GM12872 (cell line): ENCODE data around the gene EVI5L.

Experiments used
- TF ChIP-seq, protein P1 (sequence below): IDR thresholded peaks from 3 replicates; pipeline ENCODE4 v1.5.1; 2011; ENCODE audit warnings: low read depth, mild to moderate bottlenecking, low read length, moderate library complexity; ENCODE audit not compliant: insufficient read depth

Gene EVI5L

DNA sequence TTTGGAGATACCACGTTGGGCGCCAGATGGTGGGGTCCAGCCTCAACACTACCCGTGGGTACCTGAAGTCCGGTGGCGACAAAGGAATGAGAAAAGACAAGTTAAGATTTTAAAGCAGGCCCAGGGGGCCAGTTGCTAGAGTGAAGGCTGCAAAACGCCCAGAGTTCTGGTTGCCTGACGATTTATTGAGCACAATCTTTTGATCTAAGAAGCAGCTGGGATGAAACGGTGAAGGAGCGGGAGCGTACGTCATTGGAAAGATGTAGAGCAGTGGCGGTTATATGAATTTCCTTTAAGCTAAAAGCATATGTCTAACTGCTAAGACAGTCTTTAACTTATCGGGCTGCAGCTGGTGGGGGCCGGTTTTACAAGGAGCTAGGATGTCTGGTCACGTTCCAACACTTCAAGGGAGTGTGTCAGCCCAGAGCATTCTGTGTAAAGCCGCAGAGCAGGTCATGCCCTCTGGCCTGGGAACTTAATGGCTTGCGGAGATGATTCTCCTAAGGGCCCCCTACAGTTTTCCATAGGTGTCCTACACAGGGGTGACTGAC lies 28.9 kb upstream of the EVI5L start:
- TF ChIP-seq, protein P1, sequence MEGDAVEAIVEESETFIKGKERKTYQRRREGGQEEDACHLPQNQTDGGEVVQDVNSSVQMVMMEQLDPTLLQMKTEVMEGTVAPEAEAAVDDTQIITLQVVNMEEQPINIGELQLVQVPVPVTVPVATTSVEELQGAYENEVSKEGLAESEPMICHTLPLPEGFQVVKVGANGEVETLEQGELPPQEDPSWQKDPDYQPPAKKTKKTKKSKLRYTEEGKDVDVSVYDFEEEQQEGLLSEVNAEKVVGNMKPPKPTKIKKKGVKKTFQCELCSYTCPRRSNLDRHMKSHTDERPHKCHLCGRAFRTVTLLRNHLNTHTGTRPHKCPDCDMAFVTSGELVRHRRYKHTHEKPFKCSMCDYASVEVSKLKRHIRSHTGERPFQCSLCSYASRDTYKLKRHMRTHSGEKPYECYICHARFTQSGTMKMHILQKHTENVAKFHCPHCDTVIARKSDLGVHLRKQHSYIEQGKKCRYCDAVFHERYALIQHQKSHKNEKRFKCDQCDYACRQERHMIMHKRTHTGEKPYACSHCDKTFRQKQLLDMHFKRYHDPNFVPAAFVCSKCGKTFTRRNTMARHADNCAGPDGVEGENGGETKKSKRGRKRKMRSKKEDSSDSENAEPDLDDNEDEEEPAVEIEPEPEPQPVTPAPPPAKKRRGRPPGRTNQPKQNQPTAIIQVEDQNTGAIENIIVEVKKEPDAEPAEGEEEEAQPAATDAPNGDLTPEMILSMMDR: no peak

- TF ChIP-seq, protein P1: no peak
These were observed 23.8 kb upstream of the EVI5L start for GRCh38 chr19:7806234-7806633.

DNA sequence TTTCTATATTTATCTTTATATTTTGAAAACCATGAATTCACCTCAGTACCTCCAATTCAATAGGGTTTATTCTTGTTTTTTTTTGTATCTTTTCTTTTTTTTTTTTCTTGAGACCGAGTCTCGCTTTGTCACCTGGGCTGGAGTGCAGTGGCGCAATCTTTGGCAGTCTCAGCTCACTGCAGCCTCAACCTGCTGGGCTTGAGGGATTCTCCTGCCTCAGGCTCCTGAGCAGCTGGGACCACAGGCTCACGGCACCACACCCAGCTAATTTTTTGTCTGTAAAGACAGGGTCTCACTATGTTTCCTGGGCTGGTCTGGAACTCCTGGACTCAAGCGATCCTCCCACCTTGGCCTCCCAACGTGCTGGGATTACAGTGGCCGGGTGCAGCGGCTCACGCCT lies 23.1 kb upstream of the EVI5L start:
- TF ChIP-seq, protein P1: no peak

DNA sequence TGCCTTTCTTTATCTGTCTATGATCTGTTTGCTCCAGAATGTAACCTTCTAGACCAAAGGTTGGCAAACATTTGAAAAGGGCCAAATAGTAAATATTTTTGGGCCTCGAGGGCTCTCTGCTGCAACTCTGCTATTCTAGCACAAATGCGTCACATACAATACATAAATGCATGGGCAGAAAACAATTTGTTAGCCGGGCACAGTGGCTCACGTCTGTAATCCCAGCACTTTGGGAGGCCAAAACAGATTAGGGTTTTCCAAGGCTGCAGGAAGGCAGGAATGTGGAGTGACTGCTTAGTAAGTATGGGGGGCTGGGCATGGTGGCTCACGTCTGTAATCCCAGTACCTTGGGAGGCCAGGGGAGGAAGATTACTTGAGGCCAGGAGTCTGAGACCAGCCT lies 21.9 kb upstream of the EVI5L start:
- TF ChIP-seq, protein P1: no peak

- TF ChIP-seq, protein P1: no peak
These were observed 18.0 kb upstream of the EVI5L start for GRCh38 chr19:7811989-7812388.

DNA sequence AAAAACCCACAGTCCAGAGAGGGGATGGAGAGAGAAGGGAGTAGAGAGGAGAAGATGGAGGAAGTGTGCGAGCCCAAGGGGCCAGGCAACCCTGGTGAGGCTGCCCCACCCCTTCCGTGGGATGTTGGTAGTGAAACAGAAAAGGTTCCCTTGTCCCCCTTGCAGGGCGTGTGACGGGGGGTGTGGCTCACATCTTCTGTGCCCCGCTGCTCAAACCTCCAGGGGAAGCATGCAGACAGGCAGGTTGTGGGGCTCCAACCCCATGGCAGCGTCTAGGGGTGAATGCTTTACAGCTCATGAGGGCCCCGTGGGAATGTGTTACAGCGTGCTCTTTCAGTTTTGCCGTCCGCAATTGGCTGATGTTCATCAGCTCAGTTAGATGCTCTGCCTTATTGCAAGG lies 14.7 kb upstream of the EVI5L start:
- TF ChIP-seq, protein P1: no peak

DNA sequence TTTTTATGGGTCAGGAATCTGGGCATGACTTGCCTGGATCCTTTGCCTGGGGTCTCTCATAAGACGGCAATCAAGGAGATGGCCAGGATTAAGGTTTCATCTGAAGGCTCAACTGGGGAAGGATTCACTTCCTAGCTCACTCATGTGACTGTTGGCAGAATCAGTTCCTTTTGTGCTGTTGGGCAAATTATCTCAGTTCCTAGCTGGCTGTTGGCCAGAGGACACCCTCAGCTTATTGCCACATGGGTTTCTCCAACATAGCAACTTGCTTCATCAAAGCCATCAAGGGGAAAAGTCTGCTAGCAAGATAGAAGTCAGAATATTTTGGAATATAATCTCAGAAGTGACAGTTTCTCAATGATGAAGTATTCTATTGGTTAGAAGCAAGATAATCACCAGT lies 12.2 kb upstream of the EVI5L start:
- TF ChIP-seq, protein P1: no peak
